Left ventricle myocardium inferior (tissue), 1 donor: ENCODE data around the gene GPLD1. TPM values are rescaled to one million over a fixed set of nuclear protein-coding genes. Genes with fewer than 3 reads are reported as not detected.

Experiments
- DNase-seq: peaks from one replicate; pipeline ENCODE4 v3.0.0-alpha.2; 2020
- H3K27ac ChIP-seq: fragments of 200-600 bp; replicated peaks from 2 replicates; pipeline ENCODE4 v1.8.0; 2021
- H3K27me3 ChIP-seq: fragments of 200-600 bp; 2 replicates; pipeline ENCODE4 v1.8.0; 2021; ENCODE audit warnings: low read depth
- H3K36me3 ChIP-seq: fragments of 200-600 bp; 2 replicates; pipeline ENCODE4 v1.8.0; 2021
- H3K4me1 ChIP-seq: fragments of 200-600 bp; 2 replicates; pipeline ENCODE4 v1.8.0; 2021
- H3K4me3 ChIP-seq: fragments of 200-600 bp; 2 replicates; pipeline ENCODE4 v1.8.0; 2021; ENCODE audit warnings: mild to moderate bottlenecking, moderate library complexity
- H3K9me3 ChIP-seq: fragments of 200-600 bp; replicated peaks from 2 replicates; pipeline ENCODE4 v1.8.0; 2021
- intact Hi-C: fragments of 100-400 bp; cut with micrococcal nuclease; formaldehyde crosslinking; loops from one replicate; pipeline ENCODE4 v1.11.0; 2022
- total RNA-seq: library from RNA; stranded (reverse); fragmentation: NEBNext Ultra II Directional; extraction: Animal tissue kit (Norgen Biotek cat#: 25700); gene quantifications from one replicate; pipeline ENCODE4 v1.2.1, GENCODE V29; 2021
- TF ChIP-seq, protein P1 (sequence below): fragments of 200-600 bp; IDR thresholded peaks from 2 replicates; pipeline ENCODE4 v1.8.0; 2021; ENCODE audit warnings: antibody characterized with exemption, mild to moderate bottlenecking, borderline replicate concordance
- donor health status: DM: no; HTN: yes; CAD: no; lungs with severe emphysema.

The GPLD1 gene
- total RNA-seq, 1 donor from 2014 or later = 0.71 TPM

DNA sequence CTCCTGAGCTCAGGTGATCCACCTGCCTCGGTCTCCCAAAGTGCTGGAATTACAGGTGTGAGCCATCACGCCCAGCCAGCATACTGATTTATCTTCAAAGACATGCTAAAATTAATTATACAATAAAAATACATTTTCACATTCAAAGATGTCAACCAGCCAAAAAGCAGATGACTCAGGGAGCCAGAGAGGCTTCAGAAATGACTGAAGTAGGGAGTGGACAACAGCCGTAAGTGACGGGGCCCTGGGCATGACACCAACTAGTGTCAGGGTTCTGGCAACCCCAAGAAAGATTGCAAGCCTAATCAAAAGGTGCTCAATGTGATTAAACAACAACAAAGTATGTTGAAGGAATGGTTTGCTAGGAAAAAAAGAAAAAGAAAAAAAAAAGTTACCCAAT is 28.4 kb downstream of the GPLD1 start:
- intact Hi-C loops = no loop called here
- TF ChIP-seq, protein P1, sequence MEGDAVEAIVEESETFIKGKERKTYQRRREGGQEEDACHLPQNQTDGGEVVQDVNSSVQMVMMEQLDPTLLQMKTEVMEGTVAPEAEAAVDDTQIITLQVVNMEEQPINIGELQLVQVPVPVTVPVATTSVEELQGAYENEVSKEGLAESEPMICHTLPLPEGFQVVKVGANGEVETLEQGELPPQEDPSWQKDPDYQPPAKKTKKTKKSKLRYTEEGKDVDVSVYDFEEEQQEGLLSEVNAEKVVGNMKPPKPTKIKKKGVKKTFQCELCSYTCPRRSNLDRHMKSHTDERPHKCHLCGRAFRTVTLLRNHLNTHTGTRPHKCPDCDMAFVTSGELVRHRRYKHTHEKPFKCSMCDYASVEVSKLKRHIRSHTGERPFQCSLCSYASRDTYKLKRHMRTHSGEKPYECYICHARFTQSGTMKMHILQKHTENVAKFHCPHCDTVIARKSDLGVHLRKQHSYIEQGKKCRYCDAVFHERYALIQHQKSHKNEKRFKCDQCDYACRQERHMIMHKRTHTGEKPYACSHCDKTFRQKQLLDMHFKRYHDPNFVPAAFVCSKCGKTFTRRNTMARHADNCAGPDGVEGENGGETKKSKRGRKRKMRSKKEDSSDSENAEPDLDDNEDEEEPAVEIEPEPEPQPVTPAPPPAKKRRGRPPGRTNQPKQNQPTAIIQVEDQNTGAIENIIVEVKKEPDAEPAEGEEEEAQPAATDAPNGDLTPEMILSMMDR = no peak
- Histone ChIP-seq H3K4me1 (no peaks in the 10 kb centered on the region), H3K27me3 (no peaks in the 10 kb centered on the region), H3K27ac (no peak overlapping the region), H3K36me3 (no peaks in the 10 kb centered on the region), H3K9me3 (no peaks in the 10 kb centered on the region), H3K4me3 (no peak overlapping the region)
- DNase-seq = no peak

DNA sequence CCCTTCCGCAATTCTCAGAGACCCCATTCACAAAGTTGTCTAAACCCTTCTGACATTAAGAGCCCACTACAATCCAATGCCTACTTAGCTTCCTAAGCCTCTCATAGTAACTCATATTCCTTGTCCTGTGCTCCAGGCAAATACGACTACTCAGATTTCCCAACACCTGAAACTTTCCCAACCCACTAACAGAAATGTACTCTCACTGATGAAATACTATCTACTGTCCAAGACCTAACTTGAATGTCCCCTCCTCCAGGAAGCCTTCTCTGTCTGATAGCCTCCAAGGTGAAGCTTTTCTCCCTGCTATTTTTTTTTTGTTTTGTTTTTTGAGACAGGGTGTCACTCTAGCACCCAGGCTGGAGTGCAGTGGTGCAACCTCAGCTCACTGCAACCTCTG is 30.4 kb downstream of the GPLD1 start:
- no peak overlapping the region for H3K27ac ChIP-seq
- no peak for DNase-seq
- H3K4me3 ChIP-seq = no peak overlapping the region
- H3K4me1 ChIP-seq = no peaks in the 10 kb centered on the region
- H3K9me3 ChIP-seq = no peaks in the 10 kb centered on the region
- no peaks in the 10 kb centered on the region for H3K27me3 ChIP-seq
- TF ChIP-seq, protein P1 = no peak
- intact Hi-C loops = no loop called here
- no peaks in the 10 kb centered on the region for H3K36me3 ChIP-seq

DNA sequence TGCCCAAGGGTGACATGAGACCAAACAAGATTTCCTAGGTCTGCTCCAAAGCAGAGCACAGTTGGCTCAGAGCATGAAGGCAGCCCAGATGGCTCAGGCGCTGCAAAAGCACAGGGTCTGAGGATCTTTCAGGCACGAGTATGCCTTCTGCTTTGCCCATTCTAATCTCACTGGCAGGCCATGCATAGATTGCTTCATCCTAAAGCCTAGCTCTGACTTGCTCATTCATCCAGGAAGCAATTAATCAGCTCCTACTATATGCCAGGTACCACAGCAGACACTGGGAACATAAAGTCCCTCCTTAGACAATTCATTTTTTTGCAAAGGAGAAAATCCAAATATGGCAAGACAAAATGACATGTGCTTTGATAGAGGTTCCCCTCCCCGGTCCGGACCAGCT is 31.2 kb downstream of the GPLD1 start:
- no peaks in the 10 kb centered on the region for H3K27me3 ChIP-seq
- no peaks in the 10 kb centered on the region for H3K9me3 ChIP-seq
- DNase-seq = no peak
- TF ChIP-seq, protein P1 = no peak
- H3K4me1 ChIP-seq = no peaks in the 10 kb centered on the region
- H3K27ac ChIP-seq = no peak overlapping the region
- H3K36me3 ChIP-seq = no peaks in the 10 kb centered on the region
- intact Hi-C loops = no loop called here
- no peak overlapping the region for H3K4me3 ChIP-seq

DNA sequence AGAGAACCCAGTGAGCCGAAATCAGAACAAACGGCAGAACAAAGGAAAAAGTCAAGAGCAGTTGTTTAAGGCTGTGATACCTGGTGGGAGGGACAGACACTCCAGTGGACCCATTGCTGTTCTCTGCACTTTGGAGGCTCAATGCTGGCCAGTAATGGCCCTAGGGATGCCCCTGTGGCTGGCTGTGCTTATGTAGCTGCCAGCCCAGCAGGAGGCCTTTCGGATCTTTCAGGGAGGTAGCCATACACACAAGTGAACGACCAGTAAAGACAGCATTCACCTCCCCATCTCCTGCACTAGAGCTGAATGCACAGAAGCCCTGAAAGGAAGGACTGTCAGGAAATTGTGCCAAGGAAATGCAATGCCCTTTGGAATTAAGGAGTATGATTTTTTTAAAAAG is 34.3 kb downstream of the GPLD1 start:
- no peak for DNase-seq
- TF ChIP-seq, protein P1 = no peak
- Histone ChIP-seq H3K36me3 (no peaks in the 10 kb centered on the region), H3K27me3 (no peaks in the 10 kb centered on the region), H3K4me3 (no peak overlapping the region), H3K4me1 (no peaks in the 10 kb centered on the region), H3K9me3 (no peaks in the 10 kb centered on the region), H3K27ac (no peak overlapping the region)
- intact Hi-C loops = no loop called here

DNA sequence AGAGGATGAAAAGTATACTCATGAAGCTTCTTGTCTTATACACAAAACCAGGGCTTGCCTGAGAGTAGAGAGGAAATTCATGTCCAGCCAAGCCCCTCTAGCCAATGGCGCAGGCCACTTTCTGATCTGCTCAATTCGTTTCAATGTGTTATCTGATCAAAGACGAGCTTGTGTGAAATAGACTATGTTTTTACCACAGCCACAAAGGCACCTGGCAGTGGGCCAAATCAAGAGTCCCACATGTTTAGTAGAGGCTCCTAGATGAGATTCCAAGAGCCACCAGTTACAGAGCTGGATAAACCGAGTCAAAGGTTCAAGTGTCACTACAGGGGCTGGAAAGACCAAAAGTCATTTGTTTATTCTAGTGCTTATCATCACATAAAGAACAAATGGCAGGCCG is 34.9 kb downstream of the GPLD1 start:
- Histone ChIP-seq H3K4me1 (no peaks in the 10 kb centered on the region), H3K36me3 (no peaks in the 10 kb centered on the region), H3K9me3 (no peaks in the 10 kb centered on the region), H3K27ac (no peak overlapping the region), H3K4me3 (no peak overlapping the region), H3K27me3 (no peaks in the 10 kb centered on the region)
- TF ChIP-seq, protein P1 = no peak
- no peak for DNase-seq
- intact Hi-C loops = no loop called here

DNA sequence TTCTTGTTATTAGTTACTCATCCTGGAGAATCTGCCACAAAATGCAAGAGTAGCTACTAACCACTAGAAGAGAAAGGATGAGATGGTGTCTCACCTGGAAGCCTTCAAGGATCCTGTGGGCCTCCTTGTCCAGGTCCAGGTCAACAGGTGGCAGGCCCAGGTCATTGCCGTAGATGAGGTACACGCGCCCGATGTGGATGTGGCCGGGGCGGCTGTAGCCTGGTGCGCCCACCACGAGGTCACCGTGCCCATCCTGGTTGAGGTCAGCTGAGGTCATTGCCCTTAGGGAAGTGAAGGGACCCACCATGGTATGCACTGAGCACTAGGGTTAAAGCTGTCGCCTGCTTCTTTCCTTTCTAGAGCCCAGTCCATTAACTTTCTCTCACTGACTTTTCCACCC is 35.5 kb downstream of the GPLD1 start:
- Histone ChIP-seq H3K4me3 (no peak overlapping the region), H3K4me1 (no peaks in the 10 kb centered on the region), H3K27me3 (no peaks in the 10 kb centered on the region), H3K27ac (no peak overlapping the region), H3K9me3 (no peaks in the 10 kb centered on the region), H3K36me3 (no peaks in the 10 kb centered on the region)
- intact Hi-C loops = no loop called here
- no peak for DNase-seq
- TF ChIP-seq, protein P1 = no peak
